ENCODE data around the gene HPS5.
"Not testable (repeated sequence)": the region's sequence is repeated elsewhere in the genome, so short reads cannot be mapped to it uniquely, and the experiment has no call there.

Gene HPS5

DNA sequence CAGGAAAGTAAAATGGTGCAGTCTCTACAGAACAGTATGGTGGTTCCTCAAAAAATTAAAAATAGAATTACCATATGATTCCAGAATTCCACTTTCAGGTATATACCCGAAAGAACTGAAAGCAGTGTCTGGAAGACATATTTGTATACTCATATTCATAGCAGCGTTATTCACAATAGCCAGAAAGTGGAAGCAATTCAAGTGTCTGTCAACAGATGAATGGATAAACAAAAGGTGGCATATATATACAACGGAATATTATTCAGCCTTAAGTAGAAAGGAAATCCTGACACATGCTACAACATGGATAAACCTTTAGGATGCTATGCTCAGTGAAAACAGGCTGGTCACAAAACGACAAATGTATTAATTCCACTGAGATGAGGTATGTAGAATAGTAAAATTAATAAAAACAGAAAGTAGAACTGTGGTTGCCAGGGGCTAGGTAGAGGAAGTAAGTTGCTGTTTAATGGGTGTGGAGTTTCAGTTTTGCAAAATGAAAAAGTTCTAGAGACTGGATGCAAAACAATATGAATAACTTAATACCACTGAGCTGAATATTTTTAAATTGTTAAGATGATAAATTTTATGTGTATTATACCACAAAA lies 41.4 kb downstream of the HPS5 start:
- H3K4me3 ChIP-seq (ENCODE audit: low read length): no peak overlapping the region
- TF ChIP-seq, protein P1, sequence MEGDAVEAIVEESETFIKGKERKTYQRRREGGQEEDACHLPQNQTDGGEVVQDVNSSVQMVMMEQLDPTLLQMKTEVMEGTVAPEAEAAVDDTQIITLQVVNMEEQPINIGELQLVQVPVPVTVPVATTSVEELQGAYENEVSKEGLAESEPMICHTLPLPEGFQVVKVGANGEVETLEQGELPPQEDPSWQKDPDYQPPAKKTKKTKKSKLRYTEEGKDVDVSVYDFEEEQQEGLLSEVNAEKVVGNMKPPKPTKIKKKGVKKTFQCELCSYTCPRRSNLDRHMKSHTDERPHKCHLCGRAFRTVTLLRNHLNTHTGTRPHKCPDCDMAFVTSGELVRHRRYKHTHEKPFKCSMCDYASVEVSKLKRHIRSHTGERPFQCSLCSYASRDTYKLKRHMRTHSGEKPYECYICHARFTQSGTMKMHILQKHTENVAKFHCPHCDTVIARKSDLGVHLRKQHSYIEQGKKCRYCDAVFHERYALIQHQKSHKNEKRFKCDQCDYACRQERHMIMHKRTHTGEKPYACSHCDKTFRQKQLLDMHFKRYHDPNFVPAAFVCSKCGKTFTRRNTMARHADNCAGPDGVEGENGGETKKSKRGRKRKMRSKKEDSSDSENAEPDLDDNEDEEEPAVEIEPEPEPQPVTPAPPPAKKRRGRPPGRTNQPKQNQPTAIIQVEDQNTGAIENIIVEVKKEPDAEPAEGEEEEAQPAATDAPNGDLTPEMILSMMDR (conservative IDR thresholded peaks at IDR 0.05; ENCODE audit: low read depth, low read length): no peak

DNA sequence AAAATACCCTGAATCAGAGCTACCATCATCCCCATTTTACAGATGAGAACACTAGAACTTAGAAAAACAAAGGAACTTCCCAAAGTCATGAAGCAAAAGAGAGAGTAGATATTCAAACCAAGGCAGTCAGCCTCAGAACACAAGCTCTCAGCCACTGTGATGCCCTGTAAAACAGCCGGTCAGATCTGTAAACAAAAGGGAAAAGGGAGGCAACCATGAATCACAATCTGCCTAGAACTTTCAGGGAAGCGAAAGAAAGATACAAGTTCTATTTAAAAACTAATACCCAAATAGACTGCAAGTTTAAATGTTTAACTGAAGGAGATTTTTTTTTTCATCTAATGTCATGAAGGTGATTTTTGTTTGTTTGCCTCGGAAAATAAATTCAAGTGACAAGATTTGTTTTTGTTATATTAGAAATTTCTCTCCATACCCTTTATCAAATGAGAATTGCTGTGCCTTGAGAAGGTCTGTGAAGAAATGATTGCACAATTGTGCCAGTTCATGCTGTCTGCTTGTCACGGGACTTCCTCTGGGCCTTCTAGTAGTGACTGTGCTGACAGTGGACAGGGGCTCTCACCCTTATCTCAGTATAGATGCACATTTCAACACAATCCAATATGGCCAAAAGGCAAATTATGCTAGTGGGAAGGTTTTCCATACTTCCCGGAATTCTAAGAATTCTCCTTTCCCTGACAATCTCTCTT lies 44.2 kb downstream of the HPS5 start:
- H3K4me3 ChIP-seq (ENCODE audit: low read length): no peak overlapping the region
- TF ChIP-seq, protein P1 (conservative IDR thresholded peaks at IDR 0.05; ENCODE audit: low read depth, low read length): no peak
- no peak for DNase-seq (ENCODE audit: low read depth)

More for the DNA sequence above, 41.4 kb downstream of the HPS5 start:
- DNase-seq (ENCODE audit: low read depth): no peak

DNA sequence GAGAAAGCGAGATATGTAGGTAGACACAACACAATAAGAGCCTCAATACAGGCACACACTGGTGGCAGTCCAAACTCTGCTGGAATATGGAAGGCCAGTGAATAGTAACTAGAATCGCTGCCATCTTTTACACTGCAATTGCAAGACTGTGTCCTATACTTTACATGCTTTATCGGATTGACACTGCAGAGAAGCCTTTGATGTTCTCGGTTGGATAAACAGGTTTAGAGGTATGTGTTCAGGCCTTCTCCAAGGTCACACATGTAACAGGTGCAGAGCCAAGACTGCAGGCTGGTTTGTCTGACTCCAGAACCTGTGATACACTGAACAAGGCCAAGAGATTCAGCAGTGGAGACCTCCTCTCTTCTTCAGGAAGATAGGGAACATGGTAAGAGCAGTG lies 50.7 kb downstream of the HPS5 start:
- no peak for DNase-seq (ENCODE audit: low read depth)
- TF ChIP-seq, protein P1 (conservative IDR thresholded peaks at IDR 0.05; ENCODE audit: low read depth, low read length): no peak
- H3K4me3 ChIP-seq (ENCODE audit: low read length): no peak overlapping the region

DNA sequence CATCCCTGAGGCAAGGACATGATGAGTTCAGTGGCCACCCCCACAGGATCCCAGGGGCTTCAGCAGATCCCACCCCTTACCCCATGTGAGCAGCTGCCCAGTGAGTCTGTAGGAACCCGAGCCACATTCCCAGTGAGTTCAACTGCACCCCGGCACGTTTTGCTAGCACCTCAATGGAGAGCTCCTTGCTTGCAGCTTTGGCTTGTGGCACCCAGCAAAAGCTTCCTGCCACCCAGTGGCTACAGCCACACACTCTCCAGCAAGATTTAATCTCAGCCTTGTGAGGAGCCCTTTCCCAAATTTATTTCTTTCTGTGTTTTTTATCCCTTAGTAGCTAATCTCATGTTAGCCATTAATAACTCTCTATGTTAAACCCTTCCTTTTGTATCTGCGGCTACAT lies 51.8 kb downstream of the HPS5 start:
- TF ChIP-seq, protein P1 (conservative IDR thresholded peaks at IDR 0.05; ENCODE audit: low read depth, low read length): no peak
- H3K4me3 ChIP-seq (ENCODE audit: low read length): no peak overlapping the region
- no peak for DNase-seq (ENCODE audit: low read depth)

DNA sequence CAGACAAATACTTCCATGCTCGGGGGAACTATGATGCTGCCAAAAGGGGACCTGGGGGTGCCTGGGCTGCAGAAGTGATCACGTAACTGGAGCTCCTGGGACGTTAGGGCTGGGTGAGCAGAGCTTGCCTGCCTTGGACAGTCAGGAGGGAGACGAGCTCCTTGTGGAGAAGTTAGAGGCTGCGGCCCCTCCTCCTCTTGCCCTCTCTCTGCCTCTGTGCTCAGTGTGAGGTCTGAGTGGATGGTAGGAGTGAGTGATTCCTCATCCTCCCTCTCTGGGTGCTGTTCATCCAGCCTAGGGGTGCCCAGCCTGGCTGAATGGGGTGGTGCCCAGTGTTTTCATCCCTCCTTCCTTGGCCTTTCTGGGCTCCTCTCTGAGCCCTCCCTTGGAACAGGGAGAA lies 52.7 kb downstream of the HPS5 start:
- not testable (repeated sequence) for DNase-seq (ENCODE audit: low read depth); H3K4me3 ChIP-seq (ENCODE audit: low read length)

DNA sequence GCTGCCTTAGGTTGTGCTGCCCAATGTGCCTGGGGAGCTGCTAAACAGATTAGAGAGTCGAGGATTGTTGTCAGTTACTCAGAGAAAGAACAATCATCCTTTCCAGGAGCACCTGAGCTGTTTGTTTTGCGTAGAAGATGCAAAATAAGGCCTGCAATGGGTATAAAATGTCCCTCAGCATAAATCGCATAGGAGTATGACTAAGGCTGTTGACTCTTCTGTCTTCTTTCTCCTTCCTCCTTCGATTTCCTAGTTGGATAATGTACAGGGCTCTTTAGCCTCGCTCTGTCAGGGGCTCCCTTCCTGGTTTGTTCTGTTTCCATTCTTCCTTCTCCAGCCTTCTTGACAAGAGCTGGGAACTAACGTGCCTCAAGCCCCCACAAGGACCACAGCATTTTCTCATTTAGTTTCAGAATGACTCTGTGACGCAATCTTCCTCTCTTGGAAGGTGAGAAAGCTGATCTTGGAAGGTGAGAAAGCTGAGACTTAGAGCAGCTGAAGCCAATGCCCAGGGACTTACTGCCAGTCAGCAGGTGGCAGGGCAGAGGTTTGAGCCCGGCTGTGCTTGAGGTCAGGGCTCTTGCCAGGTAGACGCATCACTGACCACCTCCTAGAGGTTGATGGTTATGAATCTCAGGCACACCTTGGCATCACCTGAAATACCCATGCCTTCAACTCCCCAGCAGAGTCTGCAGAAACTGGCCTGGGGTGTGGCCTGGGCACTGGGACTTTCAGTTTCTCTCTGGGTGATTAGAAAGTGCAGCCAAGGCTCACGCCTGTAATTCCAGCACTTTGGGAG lies 54.4 kb downstream of the HPS5 start:
- not testable (repeated sequence) for H3K4me3 ChIP-seq (ENCODE audit: low read length); DNase-seq (ENCODE audit: low read depth)

DNA sequence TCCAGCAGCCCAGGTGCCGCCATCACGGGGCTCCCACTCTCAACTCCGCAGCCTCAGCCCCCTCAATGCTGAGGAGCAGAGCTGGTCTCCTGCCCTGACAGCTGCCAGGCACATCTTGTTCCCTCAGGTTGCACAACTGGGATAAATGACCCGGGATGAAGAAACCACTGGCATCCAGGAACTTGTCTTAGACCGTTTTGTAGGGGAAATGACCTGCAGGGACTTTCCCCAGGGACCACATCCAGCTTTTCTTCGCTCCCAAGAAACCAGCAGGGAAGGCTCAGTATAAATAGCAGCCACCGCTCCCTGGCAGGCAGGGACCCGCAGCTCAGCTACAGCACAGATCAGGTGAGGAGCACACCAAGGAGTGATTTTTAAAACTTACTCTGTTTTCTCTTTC lies 56.0 kb downstream of the HPS5 start, which contains the start of gene SAA1:
Gene SAA1 (plus strand): TSS at position 316 of the 400 bp plus-strand sequence. CDS start 624 bp downstream, outside the sequence.
- H3K4me3 ChIP-seq (ENCODE audit: low read length): no peak within 1 kb of the TSS
- TF ChIP-seq, protein P1 (conservative IDR thresholded peaks at IDR 0.05; ENCODE audit: low read depth, low read length): no peak
- DNase-seq (ENCODE audit: low read depth): no peak

Data from retinal pigment epithelial cell (primary cell).